Neuronal stem cell (in vitro differentiated cells): ENCODE measurements around the gene GJC1.
A peak's percentile ranks its signal among the peaks of the same experiment; 100 is the strongest.

Experiments used
- DNase-seq: peaks from one replicate; pipeline ENCODE4 v3.0.0-alpha.2; 2013; ENCODE audit warnings: low spot score
- H2AFZ ChIP-seq: one replicate; pipeline ENCODE4 v1.6.1; 2013; ENCODE audit warnings: mild to moderate bottlenecking, low read length, inconsistent platforms
- H2AK5ac ChIP-seq: 2 replicates; pipeline ENCODE4 v1.6.1; 2013; ENCODE audit warnings: low read depth, mild to moderate bottlenecking, inconsistent platforms, low read length, moderate library complexity, mixed read lengths
- H2BK120ac ChIP-seq: 2 replicates; pipeline ENCODE4 v1.6.1; 2013; ENCODE audit warnings: low read depth, mild to moderate bottlenecking, inconsistent platforms, low read length, moderate library complexity, mixed read lengths
- H2BK12ac ChIP-seq: one replicate; pipeline ENCODE4 v1.6.1; 2013; ENCODE audit warnings: low read length, inconsistent platforms
- H2BK15ac ChIP-seq: 2 replicates; pipeline ENCODE4 v1.6.1; 2013; ENCODE audit warnings: mild to moderate bottlenecking, low read length, inconsistent platforms, mixed read lengths
- H2BK5ac ChIP-seq: one replicate; pipeline ENCODE4 v1.6.1; 2013; ENCODE audit warnings: inconsistent platforms, mild to moderate bottlenecking, low read length, moderate library complexity
- H3K14ac ChIP-seq: one replicate; pipeline ENCODE4 v1.6.1; 2013; ENCODE audit warnings: low read length, inconsistent platforms
- H3K18ac ChIP-seq: 2 replicates; pipeline ENCODE4 v1.6.1; 2013; ENCODE audit warnings: low read length, inconsistent platforms
- H3K23ac ChIP-seq: 2 replicates; pipeline ENCODE4 v1.6.1; 2013; ENCODE audit warnings: low read depth, mild to moderate bottlenecking, mixed read lengths, low read length, inconsistent platforms; ENCODE audit not compliant: poor library complexity
- H3K27ac ChIP-seq: replicated peaks from 3 replicates; pipeline ENCODE4 v1.5.1; 2013; ENCODE audit warnings: low read length, inconsistent platforms
- H3K27me3 ChIP-seq, 3 experiments: 2 replicates each; pipeline ENCODE4 v1.6.1; 2013; ENCODE audit warnings: low read length in 3 of 3, mild to moderate bottlenecking in 2 of 3, inconsistent platforms in 1 of 3, low read depth in 1 of 3, mixed read lengths in 1 of 3, moderate library complexity in 1 of 3; ENCODE audit not compliant: control insufficient read depth in 3 of 3, insufficient read depth in 3 of 3
- H3K36me3 ChIP-seq, 2 donors: replicated peaks in 1 of 2; 2 replicates each; pipeline ENCODE4 v1.6.1; 2013; ENCODE audit warnings: low read length in 2 of 2; ENCODE audit not compliant: control insufficient read depth in 2 of 2, insufficient read depth in 2 of 2
- H3K4ac ChIP-seq: 2 replicates; pipeline ENCODE4 v1.6.1; 2013; ENCODE audit warnings: inconsistent platforms, mild to moderate bottlenecking, low read length, moderate library complexity
- H3K4me1 ChIP-seq, 2 donors: 1 replicate in 1 of 2; 2 replicates in 1 of 2; pipeline ENCODE4 v1.6.1; 2013; ENCODE audit warnings: low read length in 2 of 2, low read depth in 1 of 2; ENCODE audit not compliant: control insufficient read depth in 2 of 2, insufficient read depth in 1 of 2
- H3K4me2 ChIP-seq: one replicate; pipeline ENCODE4 v1.6.1; 2013; ENCODE audit warnings: mild to moderate bottlenecking, low read length, inconsistent platforms; ENCODE audit not compliant: insufficient read depth, poor library complexity, severe bottlenecking
- H3K4me3 ChIP-seq, 2 donors: 2 replicates each; pipeline ENCODE4 v1.5.1; 2013; ENCODE audit warnings: low read length in 2 of 2, mild to moderate bottlenecking in 2 of 2, inconsistent platforms in 1 of 2, moderate library complexity in 1 of 2
- H3K79me1 ChIP-seq: one replicate; pipeline ENCODE4 v1.6.1; 2013; ENCODE audit warnings: low read depth, mild to moderate bottlenecking, inconsistent platforms, low read length, moderate library complexity
- H3K9ac ChIP-seq: one replicate; pipeline ENCODE4 v1.6.1; 2013; ENCODE audit warnings: mild to moderate bottlenecking, low read depth, low read length, inconsistent platforms; ENCODE audit not compliant: poor library complexity
- H3K9me3 ChIP-seq, 2 donors: replicated peaks in 1 of 2; 2 replicates each; pipeline versions ENCODE3 to v1.6.1; 2013; ENCODE audit warnings: low read length in 2 of 2, mild to moderate bottlenecking in 2 of 2, inconsistent platforms in 1 of 2, low read depth in 1 of 2, mixed read lengths in 1 of 2, moderate library complexity in 1 of 2; ENCODE audit not compliant: control insufficient read depth in 2 of 2, insufficient read depth in 1 of 2
- H4K8ac ChIP-seq: one replicate; pipeline ENCODE4 v1.6.1; 2013; ENCODE audit warnings: low read depth, mild to moderate bottlenecking, inconsistent platforms, low read length, moderate library complexity
- H4K91ac ChIP-seq: one replicate; pipeline ENCODE4 v1.6.1; 2013; ENCODE audit warnings: low read length, low read depth, mild to moderate bottlenecking, inconsistent platforms; ENCODE audit not compliant: poor library complexity
- WGBS, 2 donors: extraction: QIAGEN DNeasy Blood & Tissue Kit; methylation state at CpG; one replicate each; pipeline ENCODE4 v1.1.7; 2013; ENCODE audit warnings: missing lambda C conversion rate in 2 of 2, mixed read lengths in 1 of 2; ENCODE audit not compliant: insufficient read length in 2 of 2, insufficient replicate concordance in 1 of 2; ENCODE audit errors: extremely low coverage in 2 of 2; 5-methylcytosine and 5-hydroxymethylcytosine counted together

GJC1 gene

DNA sequence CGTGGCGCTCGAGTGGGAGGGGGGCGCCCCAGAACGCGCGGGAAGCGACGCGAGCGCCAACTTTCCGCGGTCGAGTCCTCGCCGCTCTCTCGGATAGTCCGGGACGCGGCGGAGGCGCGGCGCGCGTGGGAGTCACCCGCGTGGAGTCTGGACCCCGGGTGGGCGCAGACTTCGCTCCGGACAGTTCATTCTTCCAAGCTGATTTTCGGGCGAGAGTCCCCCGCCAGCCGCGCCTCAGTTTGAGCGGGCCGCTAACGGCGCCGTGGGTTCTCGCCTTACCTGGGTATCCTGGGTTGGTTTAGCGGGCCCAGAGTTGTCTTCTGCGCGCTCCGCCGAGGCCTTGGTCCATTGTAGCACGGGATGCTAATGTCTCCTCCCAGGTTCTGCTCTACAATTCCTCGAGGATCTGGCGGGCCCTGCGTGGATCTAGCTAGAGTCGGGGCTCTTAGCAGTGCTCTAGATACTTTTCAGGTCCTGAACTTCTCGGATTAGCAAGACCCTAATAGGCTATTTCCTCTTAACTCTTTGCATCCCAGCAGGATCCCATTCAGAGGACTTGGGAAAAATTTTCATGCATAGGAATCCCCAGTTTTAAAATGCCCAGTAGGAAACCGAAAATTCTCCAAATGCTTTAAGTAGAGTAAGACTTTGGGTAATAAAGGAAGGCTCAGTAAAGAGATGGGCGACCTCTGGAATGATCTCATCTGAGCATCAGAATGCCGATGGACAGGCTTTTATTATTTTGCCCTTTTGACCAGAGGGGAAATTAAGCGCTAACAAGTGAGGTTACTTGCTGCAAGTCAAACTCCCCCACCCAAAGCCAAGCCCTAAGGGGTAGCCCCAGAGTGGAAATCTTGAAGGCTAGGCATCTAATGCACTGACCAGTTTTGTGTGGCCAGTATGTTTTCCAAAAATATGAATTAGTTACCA, 537 bp upstream of the GJC1 start:
- Histone ChIP-seq H3K23ac (peak overlapping the region; percentile 75), H4K8ac (no peak overlapping the region), H2AFZ (peak overlapping the region; percentile 97), H3K4me3 (peak overlapping the region; percentile 60 to 88), H3K4ac (no peak overlapping the region), H2AK5ac (no peak overlapping the region), H3K9me3 (no peaks in the 10 kb centered on the region), H4K91ac (no peak overlapping the region), H3K14ac (peak overlapping the region; percentile 84), H2BK12ac (no peak overlapping the region), H2BK15ac (peak overlapping the region; percentile 62), H3K79me1 (no peaks in the 10 kb centered on the region), H3K36me3 (peaks cover 0 to 12% of the 10 kb centered on the region in 2 donors), H3K4me2 (peak overlapping the region; percentile 83), H3K18ac (peak overlapping the region; percentile 93), H3K9ac (peak overlapping the region; percentile 64), H3K27ac (peak overlapping the region; percentile 75), H2BK5ac (peak overlapping the region; percentile 98), H3K4me1 (peaks cover 7 to 13% of the 10 kb centered on the region in 2 donors), H3K27me3 (no peaks in the 10 kb centered on the region), H2BK120ac (no peak overlapping the region)
- WGBS, 2 donors: no CpG with 5 or more reads among the region's 58 CpGs
- DNase-seq: no peak

DNA sequence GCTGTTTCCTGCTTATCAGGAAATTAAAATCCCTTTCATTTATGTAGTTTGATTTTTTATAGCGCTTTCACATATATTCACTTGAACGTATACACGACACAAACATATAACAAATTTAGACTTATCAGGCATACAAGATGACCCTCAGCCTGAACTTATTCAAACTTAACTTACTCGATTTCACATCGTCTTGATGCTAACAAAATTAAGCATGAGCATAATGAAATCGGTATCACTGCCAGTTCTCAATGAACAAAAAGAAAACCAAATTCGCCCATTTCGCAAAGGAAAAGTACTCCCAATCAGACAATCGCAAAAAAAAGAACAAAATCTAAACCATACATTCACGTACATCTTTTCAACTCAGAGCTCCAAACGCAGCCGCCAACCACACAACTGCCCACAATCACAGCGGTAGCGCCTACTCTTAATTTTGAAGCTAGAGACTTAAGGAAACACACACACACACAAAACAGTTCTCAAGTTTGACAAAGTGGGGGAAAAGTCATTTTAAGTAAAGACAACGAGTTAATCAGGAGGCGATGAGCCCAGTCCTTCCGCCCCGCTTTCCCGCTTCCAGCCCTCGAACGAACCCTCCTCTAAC, 1.1 kb downstream of the GJC1 start:
- peak overlapping the region; percentile 67 for H3K4ac ChIP-seq
- H3K79me1 ChIP-seq: peaks cover 3% of the 10 kb centered on the region
- peak overlapping the region; percentile 99 for H3K18ac ChIP-seq
- peak overlapping the region; percentile 99 for H3K9ac ChIP-seq
- H2BK5ac ChIP-seq: peak overlapping the region; percentile 98
- peaks cover 3 to 22% of the 10 kb centered on the region in 2 donors for H3K36me3 ChIP-seq
- H3K23ac ChIP-seq: peak overlapping the region; percentile 80
- peak overlapping the region; percentile 90 for H2AK5ac ChIP-seq
- no peak overlapping the region for H2BK15ac ChIP-seq
- H2BK120ac ChIP-seq: peak overlapping the region; percentile 94
- H3K27ac ChIP-seq: peak overlapping the region; percentile 75
- H3K4me2 ChIP-seq: peak overlapping the region; percentile 51
- H3K4me1 ChIP-seq: peaks cover 7 to 13% of the 10 kb centered on the region in 2 donors
- no peak for DNase-seq
- H3K27me3 ChIP-seq: no peaks in the 10 kb centered on the region
- peak overlapping the region; percentile 60 to 88 for H3K4me3 ChIP-seq
- H4K8ac ChIP-seq: no peak overlapping the region
- H3K9me3 ChIP-seq: peaks cover 0 to 3% of the 10 kb centered on the region in 2 donors
- no CpG with 5 or more reads among the region's 21 CpGs for WGBS, 2 donors
- H2AFZ ChIP-seq: peak overlapping the region; percentile 97
- peak overlapping the region; percentile 89 for H3K14ac ChIP-seq
- H2BK12ac ChIP-seq: no peak overlapping the region
- no peak overlapping the region for H4K91ac ChIP-seq

DNA sequence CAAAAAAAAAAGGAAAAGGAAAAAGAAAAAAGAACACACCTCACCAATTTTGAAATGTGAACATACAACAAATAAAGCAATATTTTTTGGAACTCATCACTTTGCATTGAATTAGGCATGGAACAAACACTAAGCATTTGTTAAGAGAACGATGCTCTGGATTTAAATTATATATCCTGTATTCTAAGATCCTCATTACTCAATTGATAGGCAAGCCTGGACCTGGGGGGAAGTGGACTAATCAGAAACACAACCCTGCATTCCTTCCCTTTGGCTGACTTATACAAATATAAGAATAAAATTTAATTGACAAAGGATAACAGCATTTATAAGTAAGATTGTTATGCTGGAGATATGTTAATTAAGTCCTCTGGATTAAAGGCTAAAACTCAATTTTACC, 2.2 kb downstream of the GJC1 start:
- Histone ChIP-seq H2AK5ac (no peak overlapping the region), H2BK12ac (no peak overlapping the region), H3K4me1 (peaks cover 7 to 11% of the 10 kb centered on the region in 2 donors), H3K79me1 (peaks cover 5% of the 10 kb centered on the region), H4K8ac (no peak overlapping the region), H3K4ac (no peak overlapping the region), H4K91ac (no peak overlapping the region), H2BK120ac (no peak overlapping the region), H2AFZ (no peak overlapping the region), H3K23ac (no peak overlapping the region), H3K36me3 (peaks cover 3 to 30% of the 10 kb centered on the region in 2 donors), H3K4me3 (peak overlapping the region in 1 of 2 donors; percentile 60), H3K9ac (no peak overlapping the region), H3K14ac (no peak overlapping the region), H3K27me3 (no peaks in the 10 kb centered on the region), H2BK5ac (no peak overlapping the region), H3K9me3 (peaks cover 0 to 3% of the 10 kb centered on the region in 2 donors), H3K27ac (no peak overlapping the region), H3K4me2 (no peak overlapping the region), H3K18ac (no peak overlapping the region), H2BK15ac (no peak overlapping the region)
- WGBS, 2 donors: no CpG with 5 or more reads among the region's 1 CpG
- no peak for DNase-seq
